Erythroblast (primary cell): Measurements from ENCODE around the gene CEP104.

ENCODE experiments used
- GATA1 ChIP-seq: IDR thresholded peaks from 2 replicates; pipeline ENCODE4 v1.6.1; 2011; ENCODE audit warnings: low read depth, mild to moderate bottlenecking, control low read depth, low read length, moderate library complexity
- POLR2A ChIP-seq: IDR thresholded peaks from 2 replicates; pipeline ENCODE4 v1.6.1; 2011; ENCODE audit warnings: mild to moderate bottlenecking, low read length

GRCh38 chr1:3796215-3797061 is 60.6 kb downstream of the CEP104 start, which contains the start of gene LRRC47:
- peak; percentile 80 for TF ChIP-seq POLR2A
- no peak for TF ChIP-seq GATA1
